Measurements from ENCODE around the gene NAB1.

The NAB1 gene

GRCh38 chr2:190674966-190675650 is 26.2 kb downstream of the NAB1 start:
- no peak for DNase-seq

GRCh38 chr2:190677255-190677654 is 28.4 kb downstream of the NAB1 start:
- DNase-seq: no peak

- peak; percentile 15 to 21 for DNase-seq
These were observed 29.7 kb downstream of the NAB1 start for GRCh38 chr2:190678444-190679162.

DNA sequence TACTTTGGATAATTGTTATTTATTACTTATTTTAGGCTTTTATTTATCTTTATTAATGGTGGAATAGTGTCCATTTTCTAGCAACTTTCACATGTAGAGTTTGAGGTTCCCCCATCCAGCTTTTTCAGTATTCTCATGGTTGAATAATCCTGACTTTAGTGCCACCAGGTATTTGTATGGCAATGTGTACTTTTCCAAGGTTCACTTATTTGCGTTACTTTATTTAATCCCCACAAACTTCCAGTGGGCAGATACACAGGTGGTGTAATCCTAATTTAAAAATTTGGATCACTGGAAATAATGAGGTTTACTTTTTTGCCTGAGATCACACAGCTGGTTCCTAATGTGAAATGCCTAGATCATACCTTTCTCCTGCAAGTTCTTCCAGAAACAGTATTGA is 30.5 kb downstream of the NAB1 start:
- no peak for DNase-seq

- peak in 1 of 2 donors; percentile 6 for DNase-seq
These were observed 31.1 kb downstream of the NAB1 start for GRCh38 chr2:190679813-190680591.

- no peak for DNase-seq
These were observed 33.3 kb downstream of the NAB1 start for GRCh38 chr2:190682168-190682567.

DNA sequence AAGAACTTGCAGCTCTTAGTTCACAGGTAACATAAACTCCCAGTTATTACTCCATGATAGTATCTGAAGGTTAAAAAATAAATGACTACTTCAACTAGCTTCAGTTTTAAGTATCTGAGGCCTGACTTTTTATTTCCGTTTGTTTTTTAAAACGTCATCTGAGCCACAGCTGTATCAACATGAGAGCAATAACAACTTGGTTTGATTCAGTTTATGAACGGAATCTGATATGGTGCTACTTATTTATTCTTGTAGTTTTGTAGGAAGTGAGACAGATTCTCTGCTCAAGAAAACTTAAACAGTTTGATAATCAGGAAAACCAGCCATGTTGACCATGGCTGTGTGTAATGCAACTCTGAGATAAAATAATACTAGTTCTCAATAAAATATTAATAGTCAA is 34.9 kb downstream of the NAB1 start:
- DNase-seq: no peak

DNA sequence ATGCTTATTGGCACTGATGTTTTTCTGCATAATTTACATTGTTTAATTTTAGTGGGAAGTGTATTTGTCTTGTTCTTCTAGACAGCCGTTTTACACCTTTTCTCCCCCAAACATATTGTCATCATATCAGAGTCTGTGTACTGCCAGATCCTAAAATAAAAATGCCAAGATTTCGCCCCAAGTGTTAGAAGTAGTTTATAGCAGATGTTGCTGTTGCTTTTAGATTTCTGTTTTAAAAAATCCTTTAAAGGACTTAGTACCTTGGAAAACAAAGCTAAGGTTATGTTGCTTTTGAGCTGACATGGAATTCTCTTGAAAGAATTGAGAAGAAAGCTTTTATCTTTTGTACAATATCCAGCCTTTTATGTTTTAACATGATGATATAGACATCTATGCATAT is 36.0 kb downstream of the NAB1 start:
- no peak for DNase-seq

DNA sequence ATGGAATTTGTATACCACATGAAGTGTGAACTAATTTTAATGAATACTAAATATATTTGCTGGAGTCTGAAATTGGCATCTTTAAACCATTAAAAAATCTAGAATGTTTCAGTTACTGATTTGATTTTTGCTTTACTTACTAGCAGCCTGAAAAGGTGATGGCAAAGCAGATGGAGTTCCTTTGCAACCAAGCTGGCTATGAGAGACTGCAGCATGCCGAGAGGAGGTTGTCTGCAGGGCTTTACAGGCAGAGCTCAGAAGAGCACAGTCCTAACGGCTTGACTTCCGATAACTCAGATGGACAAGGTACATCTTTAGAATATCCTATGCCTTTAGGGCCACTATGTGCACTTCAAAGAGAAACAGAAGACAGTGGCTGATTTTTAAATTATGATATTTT is 36.5 kb downstream of the NAB1 start:
- no peak for DNase-seq

DNA sequence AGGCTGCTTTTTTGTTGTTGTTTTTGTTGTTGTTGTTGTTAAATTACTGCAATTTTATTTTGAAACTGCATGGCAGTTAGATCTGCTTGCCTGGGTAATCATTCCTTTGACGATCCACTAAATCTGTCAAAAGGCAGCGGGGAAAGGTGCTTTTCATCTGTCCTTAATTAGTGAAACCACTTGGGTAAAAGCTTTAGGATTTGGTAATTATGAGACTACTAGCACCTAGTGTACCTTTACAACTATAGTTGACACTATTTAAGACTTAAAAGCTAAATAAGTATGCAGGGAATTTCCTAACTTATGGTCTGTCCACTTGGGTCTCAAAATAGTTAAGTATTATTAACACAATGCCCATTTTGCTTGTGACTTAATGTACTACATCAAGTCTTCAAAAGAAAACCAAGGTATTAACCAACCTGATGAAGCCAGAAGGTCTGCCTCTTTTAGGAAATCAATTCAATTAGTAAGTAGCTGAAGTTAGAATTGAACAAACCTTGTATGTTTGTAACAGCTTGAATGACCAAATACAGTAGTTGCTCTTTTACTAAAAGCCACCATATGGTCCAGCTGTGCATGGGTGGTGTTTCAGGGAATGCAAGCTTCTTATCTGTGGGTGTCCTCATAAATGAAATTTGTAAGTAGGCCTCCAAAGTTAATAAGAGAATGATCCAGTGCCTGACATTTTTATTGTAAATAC is 44.8 kb downstream of the NAB1 start:
- no peak for DNase-seq

DNA sequence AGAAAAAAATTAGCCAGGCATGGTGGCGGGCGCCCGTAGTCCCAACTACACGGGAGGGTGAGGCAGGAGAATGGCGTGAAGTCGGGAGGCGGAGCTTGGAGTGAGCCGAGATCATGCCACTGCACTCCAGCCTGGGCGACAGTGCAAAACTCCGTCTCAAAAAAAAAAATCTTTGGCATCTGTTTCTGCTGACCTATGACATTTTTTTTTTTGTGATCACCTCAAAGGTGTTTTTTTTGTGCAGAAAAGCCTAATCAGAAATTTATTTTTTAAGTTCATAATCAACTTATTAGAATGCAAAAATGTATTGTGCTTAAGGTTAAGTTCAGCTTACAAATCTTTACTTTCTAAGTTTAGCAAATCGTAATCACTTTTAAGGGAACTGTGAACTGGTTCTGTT is 45.6 kb downstream of the NAB1 start:
- DNase-seq: no peak

- DNase-seq: no peak
These were observed 46.9 kb downstream of the NAB1 start for GRCh38 chr2:190695739-190696138.

- no peak for DNase-seq
These were observed 48.0 kb downstream of the NAB1 start for GRCh38 chr2:190696792-190697398.

- no peak for DNase-seq
These were observed 48.5 kb downstream of the NAB1 start for GRCh38 chr2:190697421-190697820.

- DNase-seq: no peak
These were observed 50.0 kb downstream of the NAB1 start for GRCh38 chr2:190698895-190699294.

GRCh38 chr2:190701586-190701985 is 52.7 kb downstream of the NAB1 start:
- DNase-seq: no peak

DNA sequence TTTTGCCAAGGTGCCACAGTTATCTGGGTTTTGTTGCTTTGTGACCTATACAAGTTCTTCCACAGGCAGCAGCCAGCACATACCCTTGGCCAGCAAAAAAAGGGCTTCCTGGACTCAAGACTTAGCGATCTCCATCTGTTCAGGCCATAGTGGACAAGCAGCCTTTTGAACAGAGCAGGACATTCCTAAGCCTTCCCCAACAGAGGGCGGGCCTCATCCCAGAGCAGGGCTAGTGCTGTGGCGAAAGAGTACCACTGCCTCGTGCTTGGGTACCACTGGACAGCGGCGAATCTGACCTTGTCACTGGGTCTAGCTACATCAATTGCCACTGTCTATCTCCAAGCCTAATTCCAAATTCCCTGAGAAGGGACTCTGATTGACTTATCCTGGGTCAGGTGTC is 56.4 kb downstream of the NAB1 start:
- DNase-seq: no peak

- no peak for DNase-seq
These were observed 58.8 kb downstream of the NAB1 start for GRCh38 chr2:190707726-190708125.

GRCh38 chr2:190708650-190709049 is 59.8 kb downstream of the NAB1 start:
- peak in 1 of 2 donors; percentile 31 for DNase-seq

DNA sequence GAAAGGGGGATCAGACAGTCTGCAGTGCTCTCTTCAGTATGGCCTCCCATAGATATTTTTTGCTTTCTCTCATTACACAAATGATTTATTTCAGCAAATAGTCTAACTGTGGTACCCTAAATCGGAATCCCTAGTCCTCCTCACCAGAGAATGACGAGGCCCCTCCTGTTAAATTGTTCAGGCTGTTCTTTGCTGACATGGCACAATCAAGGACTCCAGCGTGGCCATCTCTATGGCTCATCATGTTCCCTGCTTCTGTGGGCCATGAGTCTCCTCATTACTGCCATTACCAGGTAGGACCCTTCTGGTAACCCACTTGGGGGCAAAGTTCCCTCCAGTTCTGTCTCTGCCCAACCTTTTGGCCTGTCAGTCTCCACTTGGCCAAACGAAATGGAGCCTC is 62.2 kb downstream of the NAB1 start:
- no peak for DNase-seq

DNA sequence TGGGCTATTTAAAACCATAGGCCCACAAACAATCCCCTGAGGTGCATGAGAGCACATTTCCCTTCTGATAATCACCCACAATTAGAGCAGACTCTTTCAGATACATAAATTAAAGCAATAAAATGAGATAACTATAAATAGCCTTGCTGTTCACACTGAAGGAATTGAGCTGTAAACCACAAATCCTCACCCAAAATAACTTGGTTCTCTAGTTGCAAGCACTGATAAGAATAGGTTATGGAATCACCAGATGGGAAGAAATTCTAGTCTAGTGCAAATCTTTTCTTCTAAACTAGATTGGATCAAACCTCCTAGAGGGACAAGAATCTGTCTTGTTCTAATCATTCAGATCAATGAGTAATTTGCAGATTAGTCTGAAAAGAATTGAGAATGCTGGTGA is 64.6 kb downstream of the NAB1 start:
- DNase-seq: no peak

- no peak for DNase-seq
These were observed 66.1 kb downstream of the NAB1 start for GRCh38 chr2:190714958-190715357.
